C4-2B (cell line): ENCODE measurements around the gene CUL3.

ENCODE experiments used
- ZFX ChIP-seq: fragments of 450-650 bp; IDR thresholded peaks from 2 replicates; pipeline ENCODE4 v1.6.1; 2017
- TF ChIP-seq, protein P1 (sequence below): fragments of 450-650 bp; conservative IDR thresholded peaks from 2 replicates; pipeline ENCODE4 v1.5.1; 2017; ENCODE audit warnings: mild to moderate bottlenecking

DNA sequence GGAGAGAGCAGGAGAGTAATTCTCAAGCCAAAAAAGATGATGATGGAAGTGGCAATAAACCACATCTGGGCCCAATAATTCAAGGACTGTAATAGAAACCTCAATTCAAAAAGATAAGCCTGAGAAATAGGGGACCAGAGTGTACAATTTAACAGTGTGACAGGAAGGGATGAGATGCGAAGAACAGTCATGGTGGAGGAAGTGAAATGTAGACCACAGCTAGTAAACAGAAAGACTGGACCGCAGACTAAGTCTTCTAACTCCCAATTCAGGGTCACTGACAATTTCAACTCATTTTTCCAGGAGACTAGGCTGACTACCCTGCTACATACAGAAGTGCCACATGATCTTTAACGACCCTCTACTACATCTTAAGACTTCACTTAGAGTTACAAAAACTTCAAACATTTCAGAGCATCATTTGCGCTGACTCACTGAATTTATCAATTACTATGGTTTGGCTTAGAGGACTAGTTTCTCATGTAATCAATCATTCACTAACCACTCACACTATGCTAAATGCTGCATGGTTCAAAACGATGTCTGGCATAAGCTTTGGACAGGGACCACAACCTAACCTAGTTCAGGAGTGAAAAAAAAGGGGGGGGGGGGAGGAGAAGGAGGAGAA lies 9.0 kb downstream of the CUL3 start:
- TF ChIP-seq, protein P1, sequence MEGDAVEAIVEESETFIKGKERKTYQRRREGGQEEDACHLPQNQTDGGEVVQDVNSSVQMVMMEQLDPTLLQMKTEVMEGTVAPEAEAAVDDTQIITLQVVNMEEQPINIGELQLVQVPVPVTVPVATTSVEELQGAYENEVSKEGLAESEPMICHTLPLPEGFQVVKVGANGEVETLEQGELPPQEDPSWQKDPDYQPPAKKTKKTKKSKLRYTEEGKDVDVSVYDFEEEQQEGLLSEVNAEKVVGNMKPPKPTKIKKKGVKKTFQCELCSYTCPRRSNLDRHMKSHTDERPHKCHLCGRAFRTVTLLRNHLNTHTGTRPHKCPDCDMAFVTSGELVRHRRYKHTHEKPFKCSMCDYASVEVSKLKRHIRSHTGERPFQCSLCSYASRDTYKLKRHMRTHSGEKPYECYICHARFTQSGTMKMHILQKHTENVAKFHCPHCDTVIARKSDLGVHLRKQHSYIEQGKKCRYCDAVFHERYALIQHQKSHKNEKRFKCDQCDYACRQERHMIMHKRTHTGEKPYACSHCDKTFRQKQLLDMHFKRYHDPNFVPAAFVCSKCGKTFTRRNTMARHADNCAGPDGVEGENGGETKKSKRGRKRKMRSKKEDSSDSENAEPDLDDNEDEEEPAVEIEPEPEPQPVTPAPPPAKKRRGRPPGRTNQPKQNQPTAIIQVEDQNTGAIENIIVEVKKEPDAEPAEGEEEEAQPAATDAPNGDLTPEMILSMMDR, result no peak
- no peak for TF ChIP-seq ZFX
